Keratinocyte (primary cell): Measurements from ENCODE around the gene FRMPD4. TPM values are rescaled to one million over a fixed set of nuclear protein-coding genes. Genes with fewer than 3 reads are reported as not detected.

Source experiments
- DNase-seq: peaks from one replicate; pipeline ENCODE4 v3.0.0-alpha.2; 2011; ENCODE audit warnings: low read depth, missing footprints, low spot score
- FAIRE-seq: peaks from 2 replicates; lab custom pipeline; 2011; peaks lifted over from hg19 to GRCh38; lab: Jason Lieb, UNC
- H2AFZ ChIP-seq: 2 replicates; pipeline ENCODE4 v1.6.0; 2012; ENCODE audit warnings: low read length, control low read depth, inconsistent platforms; ENCODE audit not compliant: control insufficient read depth
- H3K27ac ChIP-seq: 2 replicates; pipeline ENCODE4 v1.5.1; 2011; ENCODE audit warnings: low read length; ENCODE audit not compliant: control insufficient read depth, insufficient read depth
- H3K27me3 ChIP-seq: 3 replicates; pipeline ENCODE4 v1.6.0; 2011; ENCODE audit warnings: low read length; ENCODE audit not compliant: control insufficient read depth, insufficient read depth; ENCODE audit errors: extremely low read depth
- H3K36me3 ChIP-seq, 2 experiments: 2 replicates in 1 of 2; 3 replicates in 1 of 2; pipeline ENCODE4 v1.5.1; 2011; ENCODE audit warnings: low read length in 2 of 2, mild to moderate bottlenecking in 1 of 2; ENCODE audit not compliant: control insufficient read depth in 2 of 2, insufficient read depth in 2 of 2; ENCODE audit errors: extremely low read depth in 1 of 2
- H3K4me1 ChIP-seq: 3 replicates; pipeline ENCODE4 v1.5.1; 2011; ENCODE audit warnings: low read length; ENCODE audit not compliant: control insufficient read depth, insufficient read depth; ENCODE audit errors: extremely low read depth
- H3K4me2 ChIP-seq: 3 replicates; pipeline ENCODE4 v1.6.0; 2011; ENCODE audit warnings: low read depth, low read length; ENCODE audit not compliant: control insufficient read depth, insufficient read depth; ENCODE audit errors: extremely low read depth
- H3K4me3 ChIP-seq, 3 experiments: fragments of 200-600 bp in 1 of 3; sonication (generic) in 1 of 3; 2 replicates in 2 of 3; 3 replicates in 1 of 3; pipeline ENCODE4 v1.5.1; 2011 to 2016; ENCODE audit warnings: low read length in 3 of 3, mild to moderate bottlenecking in 3 of 3, control low read depth in 2 of 3, inconsistent platforms in 1 of 3, low read depth in 1 of 3, mixed read lengths in 1 of 3, mixed run types in 1 of 3, moderate library complexity in 1 of 3; ENCODE audit not compliant: control insufficient read depth in 2 of 3, insufficient read depth in 2 of 3; ENCODE audit errors: extremely low read depth in 1 of 3
- H3K79me2 ChIP-seq: 2 replicates; pipeline ENCODE4 v1.6.0; 2012; ENCODE audit warnings: low read length; ENCODE audit not compliant: control insufficient read depth, insufficient read depth
- H3K9ac ChIP-seq: 3 replicates; pipeline ENCODE4 v1.6.0; 2011; ENCODE audit warnings: low read length; ENCODE audit not compliant: control insufficient read depth, insufficient read depth; ENCODE audit errors: extremely low read depth
- H3K9me1 ChIP-seq: 3 replicates; pipeline ENCODE4 v1.6.0; 2011; ENCODE audit warnings: low read length; ENCODE audit not compliant: control insufficient read depth, insufficient read depth; ENCODE audit errors: extremely low read depth
- H3K9me3 ChIP-seq: 2 replicates; pipeline ENCODE4 v1.5.1; 2012; ENCODE audit warnings: low read depth, low read length; ENCODE audit not compliant: control insufficient read depth
- H4K20me1 ChIP-seq: 3 replicates; pipeline ENCODE4 v1.6.0; 2011; ENCODE audit warnings: low read length; ENCODE audit not compliant: control insufficient read depth, insufficient read depth; ENCODE audit errors: extremely low read depth
- CTCF ChIP-seq, 3 experiments: IDR thresholded peaks in 1 of 3; conservative IDR thresholded peaks in 1 of 3; optimal IDR thresholded peaks in 1 of 3; 2 replicates in 2 of 3; 3 replicates in 1 of 3; pipeline versions ENCODE3 to v1.5.1; 2011; ENCODE audit warnings: low read length in 3 of 3, mild to moderate bottlenecking in 3 of 3, moderate library complexity in 2 of 3, control low read depth in 1 of 3, inconsistent platforms in 1 of 3; ENCODE audit not compliant: insufficient read depth in 2 of 3; ENCODE audit errors: extremely low read depth in 1 of 3
- EZH2 ChIP-seq: IDR thresholded peaks from one replicate; pipeline ENCODE4 v1.6.1; 2012; ENCODE audit warnings: inconsistent platforms, mild to moderate bottlenecking, low read length, moderate library complexity
- dilution Hi-C: fragments of 300-500 bp; cut with MboI; formaldehyde crosslinking; loops from one replicate; pipeline ENCODE4 v1.7.0; 2020; ENCODE audit warnings: low sequenced_read_pairs; ENCODE audit not compliant: extremely low pct_ligation_motif_present
- polyA plus RNA-seq, 5 experiments: library from polyadenylated mRNA; depleted of rRNA in 3 of 5; stranded (reverse) in 3 of 5; stranded (forward) in 1 of 5; unstranded in 1 of 5; fragments of >200 nt; gene quantifications; 1 replicate in 1 of 5; 2 replicates in 3 of 5; 3 replicates in 1 of 5; pipeline versions ENCODE4 v1.2.1 to v1.2.3, GENCODE V29; 2011 to 2012; ENCODE audit warnings: missing spikeins in 2 of 5, low read depth in 1 of 5, low replicate concordance in 1 of 5

The FRMPD4 gene
- polyA plus RNA-seq, 1 donor (not counting 4 experiments of a cell fraction or from before 2014, with no cell fraction given) = 0.05 TPM

GRCh38 chrX:12471061-12471460, 332.8 kb downstream of the FRMPD4 start:
- Histone ChIP-seq H3K9ac (no peak overlapping the region), H4K20me1 (no peaks in the 10 kb centered on the region), H3K4me2 (peak overlapping the region; percentile 39), H3K79me2 (no peaks in the 10 kb centered on the region), H3K36me3 (no peaks in the 10 kb centered on the region), H3K27me3 (no peaks in the 10 kb centered on the region), H3K4me1 (peaks cover 18% of the 10 kb centered on the region), H3K9me1 (no peaks in the 10 kb centered on the region), H3K27ac (peak overlapping the region; percentile 19), H3K4me3 (no peak overlapping the region), H3K9me3 (no peaks in the 10 kb centered on the region), H2AFZ (peak overlapping the region; percentile 66)
- TF ChIP-seq EZH2 (no peak), CTCF (optimal IDR thresholded peaks at IDR 0.05 in 1 of 3, IDR thresholded peaks at IDR 0.05 in 1 of 3, conservative IDR thresholded peaks at IDR 0.05 in 1 of 3; ENCODE audit: extremely low read depth in 1 of 3, insufficient read depth in 2 of 3, low read length in 3 of 3) (no peak)
- peak; percentile 68 for FAIRE-seq
- DNase-seq = no peak
- dilution Hi-C loops = no loop called here

- Histone ChIP-seq H3K27ac (no peak overlapping the region), H3K4me1 (no peaks in the 10 kb centered on the region), H3K4me3 (no peak overlapping the region), H3K36me3 (no peaks in the 10 kb centered on the region), H3K79me2 (no peaks in the 10 kb centered on the region), H2AFZ (no peak overlapping the region), H3K27me3 (no peaks in the 10 kb centered on the region), H3K9me1 (no peaks in the 10 kb centered on the region), H3K9me3 (no peaks in the 10 kb centered on the region), H3K9ac (no peak overlapping the region), H4K20me1 (no peaks in the 10 kb centered on the region), H3K4me2 (no peak overlapping the region)
- DNase-seq (peak; percentile 1), FAIRE-seq (peak; percentile 36)
- dilution Hi-C loops = no loop called here
- TF ChIP-seq CTCF (optimal IDR thresholded peaks at IDR 0.05 in 1 of 3, IDR thresholded peaks at IDR 0.05 in 1 of 3, conservative IDR thresholded peaks at IDR 0.05 in 1 of 3; ENCODE audit: extremely low read depth in 1 of 3, insufficient read depth in 2 of 3, low read length in 3 of 3) (no peak), EZH2 (no peak)
Measured at GRCh38 chrX:12480956-12481355, 342.7 kb downstream of the FRMPD4 start.
